HUDEP-2 (cell line): Measurements from ENCODE around the gene TEX264.
"Not testable (repeated sequence)": the region's sequence is repeated elsewhere in the genome, so short reads cannot be mapped to it uniquely, and the experiment has no call there.

ENCODE experiments used
- DNase-seq, 76 experiments: peaks; one replicate each; lab custom pipeline; 2025; ENCODE audit not compliant: unreplicated experiment in 76 of 76; lab: John Stamatoyannopoulos, UW

Gene TEX264

GRCh38 chr3:51742320-51742719 lies 71.3 kb downstream of the TEX264 start:
- not testable (repeated sequence) for DNase-seq

- DNase-seq: peak in 1 of 76 experiments; percentile 2
Observed at GRCh38 chr3:51742978-51743377, 71.9 kb downstream of the TEX264 start.

- no peak for DNase-seq
Observed at GRCh38 chr3:51747840-51748239, 76.8 kb downstream of the TEX264 start.

- DNase-seq: no peak
Observed at GRCh38 chr3:51748327-51748726, 77.3 kb downstream of the TEX264 start.

- DNase-seq: no peak
Observed at GRCh38 chr3:51750878-51751277, 79.8 kb downstream of the TEX264 start.

- no peak for DNase-seq
Observed at GRCh38 chr3:51751287-51751686, 80.2 kb downstream of the TEX264 start.
